ENCODE data around the gene ZCCHC24.
"Not testable (repeated sequence)": the region's sequence is repeated elsewhere in the genome, so short reads cannot be mapped to it uniquely, and the experiment has no call there.

Gene ZCCHC24

GRCh38 chr10:79457256-79457785, 11.9 kb upstream of the ZCCHC24 start:
- H3K27me3 ChIP-seq (ENCODE audit: control insufficient read depth in 1 of 2, insufficient read depth in 2 of 2, low read length in 2 of 2): no peaks in the 10 kb centered on the region
- H3K4me1 ChIP-seq (ENCODE audit: control insufficient read depth, insufficient read depth, low read length): peaks cover 11% of the 10 kb centered on the region
- no peaks in the 10 kb centered on the region for H3K9me3 ChIP-seq (ENCODE audit: control insufficient read depth in 2 of 2, low read length in 2 of 2)
- H3K27ac ChIP-seq (ENCODE audit: low read length): no peak overlapping the region
- H3K9ac ChIP-seq (ENCODE audit: low read length in 2 of 2): no peak overlapping the region
- no peak overlapping the region for H3K4me3 ChIP-seq (ENCODE audit: low read length in 2 of 2)
- no peaks in the 10 kb centered on the region for H3K36me3 ChIP-seq (ENCODE audit: control insufficient read depth in 2 of 2, insufficient read depth in 2 of 2, low read length in 2 of 2)

- no peaks in the 10 kb centered on the region for H3K9me3 ChIP-seq (ENCODE audit: control insufficient read depth in 2 of 2, low read length in 2 of 2)
- peaks cover 21% of the 10 kb centered on the region for H3K4me1 ChIP-seq (ENCODE audit: control insufficient read depth, insufficient read depth, low read length)
- no peak overlapping the region for H3K4me3 ChIP-seq (ENCODE audit: low read length in 2 of 2)
- H3K36me3 ChIP-seq (ENCODE audit: control insufficient read depth in 2 of 2, insufficient read depth in 2 of 2, low read length in 2 of 2): no peaks in the 10 kb centered on the region
- no peak overlapping the region for H3K9ac ChIP-seq (ENCODE audit: low read length in 2 of 2)
- H3K27me3 ChIP-seq (ENCODE audit: control insufficient read depth in 1 of 2, insufficient read depth in 2 of 2, low read length in 2 of 2): no peaks in the 10 kb centered on the region
- no peak overlapping the region for H3K27ac ChIP-seq (ENCODE audit: low read length)
These were observed 8.8 kb upstream of the ZCCHC24 start for GRCh38 chr10:79454259-79454658.

- H3K9me3 ChIP-seq (ENCODE audit: control insufficient read depth in 2 of 2, low read length in 2 of 2): no peaks in the 10 kb centered on the region
- H3K27me3 ChIP-seq (ENCODE audit: control insufficient read depth in 1 of 2, insufficient read depth in 2 of 2, low read length in 2 of 2): no peaks in the 10 kb centered on the region
- peaks cover 23% of the 10 kb centered on the region for H3K4me1 ChIP-seq (ENCODE audit: control insufficient read depth, insufficient read depth, low read length)
- H3K9ac ChIP-seq (ENCODE audit: low read length in 2 of 2): no peak overlapping the region
- H3K27ac ChIP-seq (ENCODE audit: low read length): no peak overlapping the region
- no peak overlapping the region for H3K4me3 ChIP-seq (ENCODE audit: low read length in 2 of 2)
- no peaks in the 10 kb centered on the region for H3K36me3 ChIP-seq (ENCODE audit: control insufficient read depth in 2 of 2, insufficient read depth in 2 of 2, low read length in 2 of 2)
These were observed 8.0 kb upstream of the ZCCHC24 start for GRCh38 chr10:79453392-79453791.

GRCh38 chr10:79452174-79452611, 6.8 kb upstream of the ZCCHC24 start:
- peak overlapping the region in 1 of 2 donors; percentile 8 for H3K9ac ChIP-seq (ENCODE audit: low read length in 2 of 2)

GRCh38 chr10:79451046-79451699, 5.7 kb upstream of the ZCCHC24 start:
- Histone ChIP-seq H3K9me3 (ENCODE audit: control insufficient read depth in 2 of 2, low read length in 2 of 2) (no peaks in the 10 kb centered on the region), H3K4me3 (ENCODE audit: low read length in 2 of 2) (no peak overlapping the region), H3K9ac (ENCODE audit: low read length in 2 of 2) (no peak overlapping the region), H3K27ac (ENCODE audit: low read length) (peak overlapping the region; percentile 62), H3K36me3 (ENCODE audit: control insufficient read depth in 2 of 2, insufficient read depth in 2 of 2, low read length in 2 of 2) (no peaks in the 10 kb centered on the region), H3K4me1 (ENCODE audit: control insufficient read depth, insufficient read depth, low read length) (peaks cover 29% of the 10 kb centered on the region), H3K27me3 (ENCODE audit: control insufficient read depth in 1 of 2, insufficient read depth in 2 of 2, low read length in 2 of 2) (no peaks in the 10 kb centered on the region)

More at GRCh38 chr10:79452174-79452611, 6.8 kb upstream of the ZCCHC24 start:
- no peaks in the 10 kb centered on the region for H3K36me3 ChIP-seq (ENCODE audit: control insufficient read depth in 2 of 2, insufficient read depth in 2 of 2, low read length in 2 of 2)
- no peaks in the 10 kb centered on the region for H3K27me3 ChIP-seq (ENCODE audit: control insufficient read depth in 1 of 2, insufficient read depth in 2 of 2, low read length in 2 of 2)
- H3K4me3 ChIP-seq (ENCODE audit: low read length in 2 of 2): no peak overlapping the region
- peak overlapping the region; percentile 62 for H3K27ac ChIP-seq (ENCODE audit: low read length)
- no peaks in the 10 kb centered on the region for H3K9me3 ChIP-seq (ENCODE audit: control insufficient read depth in 2 of 2, low read length in 2 of 2)
- peaks cover 23% of the 10 kb centered on the region for H3K4me1 ChIP-seq (ENCODE audit: control insufficient read depth, insufficient read depth, low read length)

GRCh38 chr10:79449181-79450146, 4.0 kb upstream of the ZCCHC24 start:
- no peak overlapping the region for H3K4me3 ChIP-seq (ENCODE audit: low read length in 2 of 2)
- H3K9ac ChIP-seq (ENCODE audit: low read length in 2 of 2): no peak overlapping the region
- no peaks in the 10 kb centered on the region for H3K36me3 ChIP-seq (ENCODE audit: control insufficient read depth in 2 of 2, insufficient read depth in 2 of 2, low read length in 2 of 2)
- H3K4me1 ChIP-seq (ENCODE audit: control insufficient read depth, insufficient read depth, low read length): peaks cover 32% of the 10 kb centered on the region
- no peaks in the 10 kb centered on the region for H3K9me3 ChIP-seq (ENCODE audit: control insufficient read depth in 2 of 2, low read length in 2 of 2)
- H3K27ac ChIP-seq (ENCODE audit: low read length): peak overlapping the region; percentile 24
- no peaks in the 10 kb centered on the region for H3K27me3 ChIP-seq (ENCODE audit: control insufficient read depth in 1 of 2, insufficient read depth in 2 of 2, low read length in 2 of 2)

- Histone ChIP-seq H3K4me3 (ENCODE audit: low read length in 2 of 2) (no peak overlapping the region), H3K36me3 (ENCODE audit: control insufficient read depth in 2 of 2, insufficient read depth in 2 of 2, low read length in 2 of 2) (no peaks in the 10 kb centered on the region), H3K27ac (ENCODE audit: low read length) (peak overlapping the region; percentile 24), H3K9me3 (ENCODE audit: control insufficient read depth in 2 of 2, low read length in 2 of 2) (no peaks in the 10 kb centered on the region), H3K27me3 (ENCODE audit: control insufficient read depth in 1 of 2, insufficient read depth in 2 of 2, low read length in 2 of 2) (no peaks in the 10 kb centered on the region), H3K4me1 (ENCODE audit: control insufficient read depth, insufficient read depth, low read length) (peaks cover 29% of the 10 kb centered on the region), H3K9ac (ENCODE audit: low read length in 2 of 2) (no peak overlapping the region)
These were observed 3.3 kb upstream of the ZCCHC24 start for GRCh38 chr10:79448732-79449049.

GRCh38 chr10:79447911-79448731, 2.7 kb upstream of the ZCCHC24 start:
- Histone ChIP-seq H3K27ac (ENCODE audit: low read length) (no peak overlapping the region), H3K9me3 (ENCODE audit: control insufficient read depth in 2 of 2, low read length in 2 of 2) (no peaks in the 10 kb centered on the region), H3K4me3 (ENCODE audit: low read length in 2 of 2) (no peak overlapping the region), H3K4me1 (ENCODE audit: control insufficient read depth, insufficient read depth, low read length) (peaks cover 34% of the 10 kb centered on the region), H3K36me3 (ENCODE audit: control insufficient read depth in 2 of 2, insufficient read depth in 2 of 2, low read length in 2 of 2) (no peaks in the 10 kb centered on the region), H3K27me3 (ENCODE audit: control insufficient read depth in 1 of 2, insufficient read depth in 2 of 2, low read length in 2 of 2) (no peaks in the 10 kb centered on the region), H3K9ac (ENCODE audit: low read length in 2 of 2) (no peak overlapping the region)

- H3K36me3 ChIP-seq (ENCODE audit: control insufficient read depth in 2 of 2, insufficient read depth in 2 of 2, low read length in 2 of 2); H3K27me3 ChIP-seq (ENCODE audit: control insufficient read depth in 1 of 2, insufficient read depth in 2 of 2, low read length in 2 of 2); H3K4me3 ChIP-seq (ENCODE audit: low read length in 2 of 2); H3K9ac ChIP-seq (ENCODE audit: low read length in 2 of 2); H3K9me3 ChIP-seq (ENCODE audit: control insufficient read depth in 2 of 2, low read length in 2 of 2): not testable (repeated sequence)
- peak overlapping the region; percentile 94 for H3K27ac ChIP-seq (ENCODE audit: low read length)
- peaks cover 38% of the 10 kb centered on the region for H3K4me1 ChIP-seq (ENCODE audit: control insufficient read depth, insufficient read depth, low read length)
These were observed 1.8 kb upstream of the ZCCHC24 start for GRCh38 chr10:79447249-79447648.

GRCh38 chr10:79446758-79447084, 1.3 kb upstream of the ZCCHC24 start:
- H3K9ac ChIP-seq (ENCODE audit: low read length in 2 of 2): peak overlapping the region; percentile 62 to 91
- peak overlapping the region; percentile 94 for H3K27ac ChIP-seq (ENCODE audit: low read length)
- no peaks in the 10 kb centered on the region for H3K27me3 ChIP-seq (ENCODE audit: control insufficient read depth in 1 of 2, insufficient read depth in 2 of 2, low read length in 2 of 2)
- H3K9me3 ChIP-seq (ENCODE audit: control insufficient read depth in 2 of 2, low read length in 2 of 2): no peaks in the 10 kb centered on the region
- H3K4me1 ChIP-seq (ENCODE audit: control insufficient read depth, insufficient read depth, low read length): peaks cover 38% of the 10 kb centered on the region
- H3K4me3 ChIP-seq (ENCODE audit: low read length in 2 of 2): peak overlapping the region; percentile 68 to 80
- H3K36me3 ChIP-seq (ENCODE audit: control insufficient read depth in 2 of 2, insufficient read depth in 2 of 2, low read length in 2 of 2): no peaks in the 10 kb centered on the region
